ENCODE data around the gene HS6ST1.

- no peak for TF ChIP-seq POLR2A (IDR thresholded peaks at IDR 0.05; ENCODE audit: low read depth, low read length)
- TF ChIP-seq POLR2AphosphoS5 (IDR thresholded peaks at IDR 0.05; ENCODE audit: low read depth, low read length), result no peak
- no peak for TF ChIP-seq TAF1 (IDR thresholded peaks at IDR 0.05; ENCODE audit: borderline replicate concordance, low read depth, low read length)
These were observed 89.8 kb downstream of the HS6ST1 start for GRCh38 chr2:128228894-128229293.
